ENCODE results near the gene CELSR1.

DNA sequence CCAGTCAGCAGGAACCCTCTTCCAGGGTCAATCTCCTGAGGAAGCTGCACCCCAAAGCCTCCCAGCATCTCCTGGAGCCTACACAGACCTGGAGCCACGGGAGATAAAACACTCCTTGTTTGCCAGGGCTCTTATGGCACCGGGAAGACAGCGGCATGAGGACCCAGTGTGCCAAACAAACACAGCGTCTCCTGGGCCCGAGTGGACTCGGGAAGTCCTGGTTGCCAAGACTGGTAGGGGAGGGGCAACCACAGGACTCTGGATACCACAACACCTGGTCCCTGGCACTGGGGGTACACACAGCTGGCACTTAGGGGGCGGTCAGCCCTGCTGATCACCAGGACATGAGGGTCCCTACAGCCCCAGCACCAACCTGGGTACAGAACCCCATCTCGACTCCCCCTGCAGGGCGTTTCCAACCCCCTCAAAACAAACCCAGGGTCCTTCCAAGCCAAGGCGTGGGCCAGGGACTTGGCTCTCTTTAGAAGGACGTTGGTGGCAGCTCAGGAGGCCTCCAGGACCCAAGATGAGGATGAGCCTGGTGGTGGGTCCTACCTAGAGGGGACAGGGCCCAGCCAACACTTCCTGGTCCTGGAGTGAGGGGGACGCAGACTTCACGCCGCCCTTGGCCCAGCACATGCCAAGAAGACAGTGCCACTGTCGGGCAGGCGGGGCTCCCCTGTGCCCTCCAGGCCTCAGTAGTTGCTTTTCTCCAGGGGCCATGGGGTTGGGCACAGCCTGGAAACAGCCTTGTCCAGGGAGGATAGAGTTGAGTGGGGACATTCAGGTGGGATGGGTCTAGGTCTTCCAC, 85.0 kb downstream of the CELSR1 start:
- TF ChIP-seq CTCF (IDR thresholded peaks at IDR 0.05) (no peak), POLR2A (IDR thresholded peaks at IDR 0.05) (no peak)

Measured in ovary (tissue), 3 donors.